ENCODE measurements around the gene PROP1.
"Not testable (repeated sequence)": the region's sequence is repeated elsewhere in the genome, so short reads cannot be mapped to it uniquely, and the experiment has no call there.

The PROP1 gene

GRCh38 chr5:177982072-177982727, 13.8 kb downstream of the PROP1 start:
- DNase-seq (ENCODE audit: low spot score), result no peak

- no peak for DNase-seq (ENCODE audit: low spot score)
Observed at GRCh38 chr5:177981296-177982071, 14.6 kb downstream of the PROP1 start.

- DNase-seq (ENCODE audit: low spot score), result no peak
Observed at GRCh38 chr5:177980743-177981151, 15.3 kb downstream of the PROP1 start.

- DNase-seq (ENCODE audit: low spot score), result peak; percentile 8
Observed at GRCh38 chr5:177977600-177977999, 18.4 kb downstream of the PROP1 start.

GRCh38 chr5:177973066-177973635, 22.9 kb downstream of the PROP1 start:
- peak; percentile 22 for DNase-seq (ENCODE audit: low spot score)

- no peak for DNase-seq (ENCODE audit: low spot score)
Observed at GRCh38 chr5:177972613-177973012, 23.4 kb downstream of the PROP1 start.

- DNase-seq (ENCODE audit: low spot score), result peak; percentile 40
Observed at GRCh38 chr5:177972014-177972413, 24.0 kb downstream of the PROP1 start.

GRCh38 chr5:177968661-177969211, 27.3 kb downstream of the PROP1 start:
- DNase-seq (ENCODE audit: low spot score), result peak; percentile 26

- DNase-seq (ENCODE audit: low spot score), result peak; percentile 15
Observed at GRCh38 chr5:177967221-177967887, 28.7 kb downstream of the PROP1 start.

GRCh38 chr5:177966839-177967166, 29.2 kb downstream of the PROP1 start:
- DNase-seq (ENCODE audit: low spot score), result peak; percentile 9

- peak; percentile 23 for DNase-seq (ENCODE audit: low spot score)
Observed at GRCh38 chr5:177966009-177966838, 29.8 kb downstream of the PROP1 start.

GRCh38 chr5:177964471-177964870, 31.6 kb downstream of the PROP1 start:
- DNase-seq (ENCODE audit: low spot score), result peak; percentile 14

- peak; percentile 26 for DNase-seq (ENCODE audit: low spot score)
Observed at GRCh38 chr5:177963966-177964365, 32.1 kb downstream of the PROP1 start.

- DNase-seq (ENCODE audit: low spot score), result no peak
Observed at GRCh38 chr5:177959315-177959714, 36.7 kb downstream of the PROP1 start.

GRCh38 chr5:177958696-177959095, 37.3 kb downstream of the PROP1 start:
- DNase-seq (ENCODE audit: low spot score), result no peak

GRCh38 chr5:177957241-177957640, 38.8 kb downstream of the PROP1 start:
- DNase-seq (ENCODE audit: low spot score), result no peak

- DNase-seq (ENCODE audit: low spot score), result not testable (repeated sequence)
Observed at GRCh38 chr5:177953101-177953500, 42.9 kb downstream of the PROP1 start.

- DNase-seq (ENCODE audit: low spot score), result not testable (repeated sequence)
Observed at GRCh38 chr5:177949656-177950055, 46.4 kb downstream of the PROP1 start.

- not testable (repeated sequence) for DNase-seq (ENCODE audit: low spot score)
Observed at GRCh38 chr5:177949065-177949464, 47.0 kb downstream of the PROP1 start.

GRCh38 chr5:177947912-177948311, 48.1 kb downstream of the PROP1 start:
- DNase-seq (ENCODE audit: low spot score), result not testable (repeated sequence)

- not testable (repeated sequence) for DNase-seq (ENCODE audit: low spot score)
Observed at GRCh38 chr5:177945601-177946283, 50.3 kb downstream of the PROP1 start.
